Measurements from ENCODE around the gene ITGA3.

The ITGA3 gene

GRCh38 chr17:50134206-50135110 is 78.5 kb downstream of the ITGA3 start:
- no peak for DNase-seq

- DNase-seq = no peak
Measured at GRCh38 chr17:50135316-50136095, 79.6 kb downstream of the ITGA3 start.

- DNase-seq = no peak
Measured at GRCh38 chr17:50136096-50136687, 80.3 kb downstream of the ITGA3 start.

- no peak for DNase-seq
Measured at GRCh38 chr17:50137042-50137441, 81.1 kb downstream of the ITGA3 start.

- no peak for DNase-seq
Measured at GRCh38 chr17:50139185-50139783, 83.4 kb downstream of the ITGA3 start.

Data from NCI-H345 (cell line).